RWPE2 (cell line): Measurements from ENCODE around the gene DVL2.

ENCODE experiments used
- ATAC-seq: fragments of 200-7000 bp; cut with Tn5 transposase; 3 replicates; pipeline ENCODE4 v1.9.1; 2021; ENCODE audit warnings: low read depth
- DNase-seq: peaks from one replicate; pipeline ENCODE4 v3.0.0-alpha.2; 2020; ENCODE audit warnings: low spot score
- H3K27ac ChIP-seq: fragments of 450-650 bp; 2 replicates; pipeline ENCODE4 v1.5.1; 2017; ENCODE audit warnings: mild to moderate bottlenecking; ENCODE audit not compliant: poor library complexity, severe bottlenecking
- H3K27me3 ChIP-seq: fragments of 250-450 bp; sonication (Bioruptor Pico); 2 replicates; pipeline ENCODE4 v1.5.1; 2021; ENCODE audit warnings: mild to moderate bottlenecking, moderate library complexity; ENCODE audit not compliant: insufficient read depth, poor library complexity, severe bottlenecking
- H3K36me3 ChIP-seq: fragments of 250-450 bp; sonication (Bioruptor Pico); 2 replicates; pipeline ENCODE4 v1.5.1; 2020; ENCODE audit warnings: low read depth, mild to moderate bottlenecking, moderate library complexity
- H3K4me1 ChIP-seq: fragments of 250-450 bp; sonication (Bioruptor Pico); 2 replicates; pipeline ENCODE4 v1.5.1; 2021; ENCODE audit warnings: mild to moderate bottlenecking, moderate library complexity; ENCODE audit not compliant: insufficient read depth, poor library complexity, severe bottlenecking
- H3K4me3 ChIP-seq: fragments of 250-450 bp; sonication (Bioruptor Pico); 2 replicates; pipeline ENCODE4 v1.5.1; 2021; ENCODE audit warnings: mild to moderate bottlenecking, moderate library complexity; ENCODE audit not compliant: severe bottlenecking
- H3K9me3 ChIP-seq: fragments of 250-450 bp; sonication (Bioruptor Pico); 2 replicates; pipeline ENCODE4 v1.5.1; 2021; ENCODE audit warnings: mild to moderate bottlenecking, moderate library complexity; ENCODE audit not compliant: severe bottlenecking
- CTCF ChIP-seq: fragments of 450-650 bp; IDR thresholded peaks from one replicate; pipeline ENCODE4 v1.5.1; 2017; ENCODE audit warnings: mild to moderate bottlenecking, moderate library complexity; ENCODE audit not compliant: poor library complexity, severe bottlenecking

Gene DVL2

GRCh38 chr17:7262935-7263800 is 28.9 kb upstream of the DVL2 start:
- TF ChIP-seq CTCF: no peak
- H3K4me1 ChIP-seq: peaks cover 23% of the 10 kb centered on the region
- H3K9me3 ChIP-seq: no peaks in the 10 kb centered on the region
- ATAC-seq (peak; percentile 44), DNase-seq (no peak)
- H3K27me3 ChIP-seq: no peaks in the 10 kb centered on the region
- H3K36me3 ChIP-seq: peaks cover 32% of the 10 kb centered on the region
- H3K4me3 ChIP-seq: peak overlapping the region; percentile 71
- H3K27ac ChIP-seq: peak overlapping the region; percentile 86

DNA sequence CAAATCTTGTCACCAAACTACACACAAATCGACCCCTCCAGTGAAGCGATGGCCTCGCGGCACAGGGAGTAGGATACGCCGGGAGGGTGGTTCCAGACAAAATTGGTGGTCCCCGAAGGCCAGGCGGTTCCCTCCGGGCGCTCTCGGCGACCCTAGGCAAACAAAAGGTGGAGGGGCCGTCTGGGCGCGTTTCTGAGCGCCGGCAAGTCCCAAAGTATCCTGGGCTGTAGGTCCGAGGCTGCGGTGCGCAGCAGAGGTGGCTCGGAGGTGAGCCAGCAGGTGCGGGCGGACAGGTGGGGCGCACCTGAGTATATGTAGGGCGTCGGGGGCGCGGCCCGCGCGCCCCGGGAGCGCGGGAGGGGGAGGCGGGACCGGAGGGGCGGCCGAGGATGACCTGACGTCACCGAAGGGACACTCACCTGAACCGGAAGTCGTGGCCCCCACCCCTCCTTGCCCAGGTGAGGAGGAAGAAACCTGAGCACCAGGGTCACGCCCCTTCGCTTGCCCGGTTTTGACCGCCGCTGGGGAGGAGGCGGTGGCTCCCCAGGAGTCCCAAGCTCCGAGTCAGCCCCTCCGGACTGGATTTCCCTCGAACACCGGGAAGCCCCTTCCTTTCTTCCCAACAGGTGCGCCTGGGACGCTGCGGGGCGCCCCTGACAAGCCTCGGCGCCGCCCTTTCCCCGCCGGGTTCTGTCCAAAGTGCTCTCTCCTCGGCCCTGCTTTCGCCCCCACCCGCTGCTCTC is 28.0 kb upstream of the DVL2 start, which contains the start of gene CLDN7:
Gene CLDN7 (minus strand): TSS at position 287 of the 743 bp plus-strand sequence. CDS start 435 bp downstream, outside the sequence.
- Histone ChIP-seq H3K27ac (peak within 1 kb of the TSS; percentile 86), H3K27me3 (no peaks in the 10 kb centered on the region), H3K9me3 (no peaks in the 10 kb centered on the region), H3K36me3 (peaks cover 40% of the 10 kb centered on the region), H3K4me1 (peaks cover 23% of the 10 kb centered on the region), H3K4me3 (peak within 1 kb of the TSS; percentile 71)
- ATAC-seq (peak; percentile 50), DNase-seq (peak; percentile 96)
- TF ChIP-seq CTCF: peak; percentile 55

- H3K4me3 ChIP-seq: peak overlapping the region; percentile 71
- no peaks in the 10 kb centered on the region for H3K9me3 ChIP-seq
- ATAC-seq: peak; percentile 1; the same call in 1 of the 3 replicates
Observed at GRCh38 chr17:7261379-7262191, 27.3 kb upstream of the DVL2 start.

More at GRCh38 chr17:7261379-7262191, 27.3 kb upstream of the DVL2 start:
- H3K36me3 ChIP-seq: peaks cover 47% of the 10 kb centered on the region
- H3K4me1 ChIP-seq: peaks cover 23% of the 10 kb centered on the region
- no peaks in the 10 kb centered on the region for H3K27me3 ChIP-seq
- no peak for DNase-seq
- TF ChIP-seq CTCF: no peak
- H3K27ac ChIP-seq: peak overlapping the region; percentile 86
